H1 (cell line): ENCODE measurements around the gene AOC1. TPM values are rescaled to one million over a fixed set of nuclear protein-coding genes. Genes with fewer than 3 reads are reported as not detected.

Source experiments
- CTCF ChIA-PET: fragments of 300-600 bp; sonication (Branson Sonifier 250); formaldehyde crosslinking; loops from one replicate; lab custom pipeline; 2021; ENCODE audit not compliant: partially characterized antibody; lab: Charles Lee
- POLR2A ChIA-PET: fragments of 300-600 bp; sonication (Branson Sonifier 250); formaldehyde crosslinking; loops from one replicate; lab custom pipeline; 2021; ENCODE audit warnings: inconsistent platforms; ENCODE audit not compliant: partially characterized antibody; lab: Charles Lee
- DNase-seq, 2 experiments: peaks; one replicate each; pipeline versions ENCODE4 v3.0.0 to v3.0.0-alpha.2; 2010 to 2022; ENCODE audit warnings: low spot score in 2 of 2, low read depth in 1 of 2, mixed read lengths in 1 of 2
- FAIRE-seq: peaks from 2 replicates; lab custom pipeline; 2011; peaks lifted over from hg19 to GRCh38; lab: Jason Lieb, UNC
- H2AFZ ChIP-seq: 2 replicates; pipeline ENCODE4 v1.8.1; 2012; ENCODE audit warnings: low read length, inconsistent platforms
- H2AK5ac ChIP-seq: 2 replicates; pipeline ENCODE4 v1.6.1; 2013; ENCODE audit warnings: low read depth, low read length
- H2BK120ac ChIP-seq: replicated peaks from 2 replicates; pipeline ENCODE3; 2013; ENCODE audit warnings: low read depth, low read length, inconsistent platforms
- H2BK12ac ChIP-seq: 2 replicates; pipeline ENCODE4 v1.6.1; 2013; ENCODE audit warnings: low read depth, low read length
- H2BK15ac ChIP-seq: 2 replicates; pipeline ENCODE4 v1.6.1; 2013; ENCODE audit warnings: low read length
- H2BK20ac ChIP-seq: 2 replicates; pipeline ENCODE4 v1.6.1; 2013; ENCODE audit warnings: low read length
- H2BK5ac ChIP-seq: 2 replicates; pipeline ENCODE4 v1.6.1; 2013; ENCODE audit warnings: low read depth, low read length
- H3K14ac ChIP-seq: 2 replicates; pipeline ENCODE4 v1.6.1; 2013; ENCODE audit warnings: inconsistent platforms; ENCODE audit not compliant: insufficient read length
- H3K18ac ChIP-seq: 2 replicates; pipeline ENCODE4 v1.6.1; 2013; ENCODE audit warnings: low read length; ENCODE audit errors: extremely low read depth
- H3K23ac ChIP-seq: 2 replicates; pipeline ENCODE4 v1.6.1; 2013; ENCODE audit warnings: inconsistent platforms; ENCODE audit not compliant: insufficient read length
- H3K23me2 ChIP-seq: 2 replicates; pipeline ENCODE4 v1.6.1; 2013; ENCODE audit warnings: low read depth, low read length
- H3K27ac ChIP-seq: 2 replicates; pipeline ENCODE4 v1.6.1; 2011; ENCODE audit warnings: low read depth, low read length, inconsistent platforms
- H3K27me3 ChIP-seq, 4 experiments: replicated peaks in 1 of 4; 1 replicate in 1 of 4; 2 replicates in 3 of 4; pipeline versions ENCODE4 v1.6.1 to v1.8.1; 2011 to 2013; ENCODE audit warnings: low read length in 3 of 4, mild to moderate bottlenecking in 3 of 4, inconsistent platforms in 2 of 4, mixed read lengths in 2 of 4, moderate library complexity in 1 of 4; ENCODE audit not compliant: control insufficient read depth in 3 of 4, insufficient read depth in 3 of 4; ENCODE audit errors: extremely low read depth in 1 of 4
- H3K36me3 ChIP-seq, 4 experiments: 2 replicates each; pipeline versions ENCODE4 v1.6.1 to v1.8.1; 2011 to 2013; ENCODE audit warnings: mild to moderate bottlenecking in 4 of 4, low read length in 3 of 4, moderate library complexity in 2 of 4, control low read depth in 1 of 4, inconsistent platforms in 1 of 4; ENCODE audit not compliant: insufficient read depth in 4 of 4, control insufficient read depth in 2 of 4
- H3K4ac ChIP-seq: replicated peaks from 2 replicates; pipeline ENCODE3; 2013; ENCODE audit warnings: low read length, low read depth, mixed read lengths, inconsistent platforms; ENCODE audit not compliant: insufficient read length
- H3K4me1 ChIP-seq, 4 experiments: replicated peaks in 1 of 4; 1 replicate in 1 of 4; 2 replicates in 3 of 4; pipeline versions ENCODE4 v1.6.1 to v1.8.1; 2011 to 2013; ENCODE audit warnings: low read length in 3 of 4, inconsistent platforms in 2 of 4, mixed read lengths in 1 of 4; ENCODE audit not compliant: insufficient read depth in 4 of 4, control insufficient read depth in 3 of 4
- H3K4me2 ChIP-seq, 2 experiments: 2 replicates each; pipeline versions ENCODE4 v1.6.1 to v1.8.1; 2011 to 2013; ENCODE audit warnings: low read depth in 2 of 2, low read length in 2 of 2, control low read depth in 1 of 2, inconsistent platforms in 1 of 2, mild to moderate bottlenecking in 1 of 2; ENCODE audit not compliant: insufficient read depth in 1 of 2
- H3K4me3 ChIP-seq, 4 experiments: fragments of 200-600, 300-600 bp in 1 of 4; sonication (generic), shearing (Covaris generic), sonication (Bioruptor Twin) in 1 of 4; 2 replicates each; pipeline versions ENCODE4 v1.5.1 to v1.8.1; 2011 to 2016; ENCODE audit warnings: low read length in 4 of 4, low read depth in 3 of 4, control low read depth in 2 of 4, inconsistent platforms in 2 of 4, mild to moderate bottlenecking in 2 of 4, mixed read lengths in 1 of 4, moderate library complexity in 1 of 4; ENCODE audit not compliant: insufficient read depth in 2 of 4; ENCODE audit errors: extremely low read depth in 1 of 4
- H3K56ac ChIP-seq: replicated peaks from 2 replicates; pipeline ENCODE3; 2013; ENCODE audit warnings: low read depth, mild to moderate bottlenecking, mixed read lengths, low read length, inconsistent platforms; ENCODE audit not compliant: insufficient read length
- H3K79me1 ChIP-seq: 2 replicates; pipeline ENCODE4 v1.6.1; 2013; ENCODE audit warnings: low read depth, low read length, control low read depth
- H3K79me2 ChIP-seq, 2 experiments: 2 replicates each; pipeline versions ENCODE4 v1.6.1 to v1.8.1; 2012 to 2013; ENCODE audit warnings: low read length in 2 of 2, mild to moderate bottlenecking in 2 of 2, inconsistent platforms in 1 of 2; ENCODE audit not compliant: insufficient read depth in 2 of 2, control insufficient read depth in 1 of 2
- H3K9ac ChIP-seq, 4 experiments: replicated peaks in 1 of 4; 1 replicate in 1 of 4; 2 replicates in 3 of 4; pipeline versions ENCODE4 v1.6.1 to v1.8.1; 2011 to 2013; ENCODE audit warnings: low read depth in 3 of 4, low read length in 3 of 4, control low read depth in 2 of 4, mild to moderate bottlenecking in 2 of 4, moderate library complexity in 2 of 4, inconsistent platforms in 1 of 4; ENCODE audit errors: extremely low read depth in 1 of 4
- H3K9me3 ChIP-seq, 2 experiments: 2 replicates each; pipeline versions ENCODE4 v1.6.1 to v1.8.1; 2012 to 2013; ENCODE audit warnings: mild to moderate bottlenecking in 2 of 2, moderate library complexity in 2 of 2, control low read depth in 1 of 2, inconsistent platforms in 1 of 2, low read depth in 1 of 2, low read length in 1 of 2, mixed read lengths in 1 of 2; ENCODE audit not compliant: insufficient read depth in 2 of 2
- H4K20me1 ChIP-seq, 2 experiments: replicated peaks in 1 of 2; 2 replicates each; pipeline versions ENCODE3 to v1.8.1; 2011 to 2013; ENCODE audit warnings: inconsistent platforms in 2 of 2, low read length in 2 of 2, mild to moderate bottlenecking in 1 of 2; ENCODE audit not compliant: insufficient read depth in 2 of 2, control insufficient read depth in 1 of 2
- H4K5ac ChIP-seq: 2 replicates; pipeline ENCODE4 v1.6.1; 2013; ENCODE audit warnings: low read length, low read depth, mixed read lengths, inconsistent platforms; ENCODE audit not compliant: insufficient read length
- H4K8ac ChIP-seq: 2 replicates; pipeline ENCODE4 v1.8.0; 2013; ENCODE audit warnings: mild to moderate bottlenecking, moderate library complexity, low read length, inconsistent platforms; ENCODE audit not compliant: insufficient read depth; ENCODE audit errors: extremely low read depth
- H4K91ac ChIP-seq: replicated peaks from 2 replicates; pipeline ENCODE3; 2013; ENCODE audit warnings: low read length, mixed read lengths, inconsistent platforms; ENCODE audit not compliant: insufficient read length
- RNF2 ChIP-seq: fragments of 200-900, 300-1000 bp; sonication (generic); IDR thresholded peaks from 2 replicates; pipeline ENCODE4 v1.7.1; 2016; ENCODE audit warnings: borderline replicate concordance, low read depth, mild to moderate bottlenecking, antibody characterized with exemption, low read length; ENCODE audit not compliant: poor library complexity, severe bottlenecking; ENCODE audit errors: missing control alignments
- SIRT6 ChIP-seq: IDR thresholded peaks from one replicate; pipeline ENCODE4 v1.7.1; 2012; ENCODE audit warnings: low read length, inconsistent platforms
- SP1 ChIP-seq: IDR thresholded peaks from 2 replicates; pipeline ENCODE4 v1.6.1; 2011; ENCODE audit warnings: low read depth, low read length
- SRF ChIP-seq: IDR thresholded peaks from 2 replicates; pipeline ENCODE4 v1.6.1; 2011; ENCODE audit warnings: mild to moderate bottlenecking, low read depth, low read length, moderate library complexity
- WGBS, 2 experiments: shearing (Covaris generic) in 1 of 2; methylation state at CpG; one replicate each; pipeline versions ENCODE4 v1.1.6 to v1.1.7; 2013 to 2015; ENCODE audit warnings: low lambda C conversion rate in 2 of 2, mixed read lengths in 2 of 2, inconsistent platforms in 1 of 2, low coverage in 1 of 2, missing lambda C conversion rate in 1 of 2; ENCODE audit not compliant: insufficient replicate concordance in 2 of 2, insufficient coverage in 1 of 2, insufficient read length in 1 of 2; ENCODE audit errors: extremely low coverage in 1 of 2, missing lambda C conversion rate in 1 of 2; 5-methylcytosine and 5-hydroxymethylcytosine counted together
- polyA plus RNA-seq, 7 experiments: library from polyadenylated mRNA; depleted of rRNA in 3 of 7; stranded (reverse) in 5 of 7; unstranded in 2 of 7; fragments of >200 nt in 5 of 7; fragments of 200-250 nt in 2 of 7; gene quantifications; 1 replicate in 5 of 7; 2 replicates in 1 of 7; 4 replicates in 1 of 7; pipeline versions ENCODE4 v1.2.1 to v1.2.3, GENCODE V29; 2011 to 2013; ENCODE audit warnings: missing spikeins in 2 of 7, mixed read lengths in 2 of 7
- total RNA-seq: library from RNA; stranded (reverse); fragmentation: NEBNext Ultra II Directional; extraction: Animal tissue kit (Norgen Biotek cat#: 25700); gene quantifications from 2 replicates; pipeline ENCODE4 v1.2.1, GENCODE V29; 2021

AOC1 gene
- total and polyA plus RNA-seq, 2 of the 8 experiments (the other 6 are each of a cell fraction or from before 2014, with no cell fraction given) = 0.15 to 0.17 TPM

DNA sequence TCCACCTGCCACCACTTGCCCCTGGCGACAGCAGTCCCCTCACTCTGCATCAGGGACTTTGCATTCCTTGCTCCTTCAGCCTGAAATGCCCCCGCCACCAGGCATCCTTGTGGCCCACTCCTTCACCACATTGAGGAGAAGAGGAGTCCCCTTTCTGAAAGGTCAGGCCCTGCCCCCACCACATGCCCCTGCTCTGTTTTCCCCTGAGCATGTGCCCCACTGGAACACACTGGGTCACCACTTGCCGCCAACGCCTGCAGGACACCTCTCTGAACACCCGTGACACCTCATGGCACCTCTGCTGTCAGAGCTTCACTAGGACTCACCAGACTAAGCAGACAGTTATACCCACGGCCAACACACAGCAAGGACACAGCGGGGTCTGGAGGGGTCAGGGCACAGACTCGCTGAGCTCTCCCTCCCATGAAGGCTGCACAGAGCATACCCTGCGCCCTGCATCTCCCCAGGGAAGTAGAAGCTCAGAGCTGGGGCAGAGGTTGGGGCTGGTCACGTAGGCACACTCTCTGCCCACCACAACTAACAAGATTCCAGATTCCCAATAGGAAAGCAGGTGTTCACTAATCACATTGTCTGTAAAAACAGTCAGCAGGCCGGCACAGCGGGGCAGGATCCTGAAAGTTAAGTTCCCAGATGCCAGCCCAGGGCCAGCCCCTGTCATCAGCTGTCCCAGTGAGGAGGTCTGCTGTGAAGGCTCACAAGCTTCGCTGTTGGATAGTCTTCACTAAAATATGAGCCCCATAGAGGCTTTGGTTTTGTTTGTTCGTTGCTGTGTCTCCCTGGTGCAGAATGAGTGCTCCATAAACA, 5.8 kb upstream of the AOC1 start:
- no peak overlapping the region for H2AFZ ChIP-seq
- no peaks in the 10 kb centered on the region for H4K20me1 ChIP-seq
- no peaks in the 10 kb centered on the region for H3K79me2 ChIP-seq
- H3K4me2 ChIP-seq = no peak overlapping the region
- no peak overlapping the region for H3K27ac ChIP-seq
- WGBS, 2 experiments = 82% methylated on average over 13 of the region's 14 CpGs; no CpG with 5 or more reads in 1 of the 2 experiments
- H3K23ac ChIP-seq = no peak overlapping the region
- no peak overlapping the region for H2BK5ac ChIP-seq
- H3K4me1 ChIP-seq = no peaks in the 10 kb centered on the region
- POLR2A ChIA-PET = no interaction called here
- no peaks in the 10 kb centered on the region for H3K27me3 ChIP-seq
- H3K79me1 ChIP-seq = no peaks in the 10 kb centered on the region
- H2BK120ac ChIP-seq = no peak overlapping the region
- H4K91ac ChIP-seq = no peak overlapping the region
- no peak overlapping the region for H2BK12ac ChIP-seq
- no peak overlapping the region for H4K5ac ChIP-seq
- no peak overlapping the region for H3K18ac ChIP-seq
- no peak overlapping the region for H4K8ac ChIP-seq
- H3K14ac ChIP-seq = no peak overlapping the region
- no peak overlapping the region for H2AK5ac ChIP-seq
- H2BK15ac ChIP-seq = no peak overlapping the region
- DNase-seq (no peak), FAIRE-seq (no peak)
- H3K9me3 ChIP-seq = no peaks in the 10 kb centered on the region
- H3K4ac ChIP-seq = no peak overlapping the region
- no peaks in the 10 kb centered on the region for H3K36me3 ChIP-seq
- no peak overlapping the region for H3K4me3 ChIP-seq
- no peak overlapping the region for H3K56ac ChIP-seq
- no peak overlapping the region for H3K9ac ChIP-seq
- CTCF ChIA-PET = interaction anchor here (0.9 to 1.4 kb wide), 3 partner anchors 8 to 117 kb away, joined by 3 to 6 read pairs (median 3); no protein-coding TSS in a partner anchor
- H2BK20ac ChIP-seq = no peak overlapping the region
- no peaks in the 10 kb centered on the region for H3K23me2 ChIP-seq
- no peak for TF ChIP-seq SRF
- no peak for TF ChIP-seq RNF2
- no peak for TF ChIP-seq SP1
- no peak for TF ChIP-seq SIRT6
